ENCODE measurements around the gene RSPO4.

GRCh38 chr20:988272-988671 is 13.8 kb downstream of the RSPO4 start:
- TF ChIP-seq, protein P1, sequence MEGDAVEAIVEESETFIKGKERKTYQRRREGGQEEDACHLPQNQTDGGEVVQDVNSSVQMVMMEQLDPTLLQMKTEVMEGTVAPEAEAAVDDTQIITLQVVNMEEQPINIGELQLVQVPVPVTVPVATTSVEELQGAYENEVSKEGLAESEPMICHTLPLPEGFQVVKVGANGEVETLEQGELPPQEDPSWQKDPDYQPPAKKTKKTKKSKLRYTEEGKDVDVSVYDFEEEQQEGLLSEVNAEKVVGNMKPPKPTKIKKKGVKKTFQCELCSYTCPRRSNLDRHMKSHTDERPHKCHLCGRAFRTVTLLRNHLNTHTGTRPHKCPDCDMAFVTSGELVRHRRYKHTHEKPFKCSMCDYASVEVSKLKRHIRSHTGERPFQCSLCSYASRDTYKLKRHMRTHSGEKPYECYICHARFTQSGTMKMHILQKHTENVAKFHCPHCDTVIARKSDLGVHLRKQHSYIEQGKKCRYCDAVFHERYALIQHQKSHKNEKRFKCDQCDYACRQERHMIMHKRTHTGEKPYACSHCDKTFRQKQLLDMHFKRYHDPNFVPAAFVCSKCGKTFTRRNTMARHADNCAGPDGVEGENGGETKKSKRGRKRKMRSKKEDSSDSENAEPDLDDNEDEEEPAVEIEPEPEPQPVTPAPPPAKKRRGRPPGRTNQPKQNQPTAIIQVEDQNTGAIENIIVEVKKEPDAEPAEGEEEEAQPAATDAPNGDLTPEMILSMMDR (IDR thresholded peaks at IDR 0.05; ENCODE audit: low read depth, low read length) = no peak
- TF ChIP-seq, protein P2, sequence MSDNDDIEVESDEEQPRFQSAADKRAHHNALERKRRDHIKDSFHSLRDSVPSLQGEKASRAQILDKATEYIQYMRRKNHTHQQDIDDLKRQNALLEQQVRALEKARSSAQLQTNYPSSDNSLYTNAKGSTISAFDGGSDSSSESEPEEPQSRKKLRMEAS (IDR thresholded peaks at IDR 0.05; ENCODE audit: low read depth, low read length) = no peak
- TF ChIP-seq POLR2A (IDR thresholded peaks at IDR 0.05; ENCODE audit: extremely low read depth, insufficient read length) = no peak
- no peak for TF ChIP-seq MYC (IDR thresholded peaks at IDR 0.05; ENCODE audit: low read depth, low read length)
